T-helper 17 cell (primary cell): ENCODE measurements around the gene MYMX. TPM values are rescaled to one million over a fixed set of nuclear protein-coding genes. Genes with fewer than 3 reads are reported as not detected.
A peak's percentile ranks its signal among the peaks of the same experiment; 100 is the strongest.

Experiments
- ATAC-seq: fragments of 150-1000 bp; cut with Tn5 transposase; 2 replicates; pipeline ENCODE4 v1.10.0; 2021; ENCODE audit warnings: mild to moderate bottlenecking, moderate library complexity
- DNase-seq, 3 donors: peaks; one replicate each; pipeline versions ENCODE4 v3.0.0 to v3.0.0-alpha.2; 2020 to 2021
- H3K9me3 ChIP-seq: one replicate; pipeline ENCODE4 v1.7.0; 2013; ENCODE audit warnings: low read length, mild to moderate bottlenecking; ENCODE audit not compliant: control insufficient read depth, poor library complexity, severe bottlenecking
- H3K27ac Mint-ChIP-seq: one replicate; pipeline ENCODE4 v1.8.0; 2022; ENCODE audit warnings: mild to moderate bottlenecking, moderate library complexity, mixed read lengths
- H3K27me3 Mint-ChIP-seq: one replicate; pipeline ENCODE4 v1.8.0; 2022; ENCODE audit warnings: mixed read lengths
- H3K36me3 Mint-ChIP-seq: one replicate; pipeline ENCODE4 v1.8.0; 2022; ENCODE audit warnings: low read depth, mixed read lengths
- H3K4me1 Mint-ChIP-seq: one replicate; pipeline ENCODE4 v1.8.0; 2022; ENCODE audit warnings: mild to moderate bottlenecking, mixed read lengths
- H3K4me3 Mint-ChIP-seq: one replicate; pipeline ENCODE4 v1.8.0; 2022; ENCODE audit warnings: mild to moderate bottlenecking, moderate library complexity, mixed read lengths
- total RNA-seq, 4 donors: library from RNA in 2 of 4; stranded (reverse) in 2 of 4; gene quantifications; one replicate each; pipeline ENCODE4 v1.2.3 and lab custom pipeline; 2022 to 2026

The MYMX gene
- total RNA-seq, 2 donors from 2014 or later, result not detected

GRCh38 chr6:44265007-44265721 lies 48.4 kb downstream of the MYMX start, which contains the start of gene NFKBIE:
NFKBIE (minus strand) TSS chr6:44265551; CDS start chr6:44265346, 205 bp downstream.
- peak within 1 kb of the TSS; percentile 98 for H3K4me3 Mint-ChIP-seq
- peaks cover 20% of the 10 kb centered on the region for H3K27me3 Mint-ChIP-seq
- peak within 1 kb of the TSS; percentile 99 for H3K27ac Mint-ChIP-seq
- DNase-seq (peak; percentile 94 to 98 (median 97)), ATAC-seq (peak; percentile 79)
- no peaks in the 10 kb centered on the region for H3K9me3 ChIP-seq
- H3K4me1 Mint-ChIP-seq, result peaks cover 45% of the 10 kb centered on the region
- peaks cover 6% of the 10 kb centered on the region for H3K36me3 Mint-ChIP-seq

GRCh38 chr6:44265722-44266233 lies 49.1 kb downstream of the MYMX start:
- H3K36me3 Mint-ChIP-seq, result peaks cover 4% of the 10 kb centered on the region
- peak overlapping the region; percentile 98 for H3K4me3 Mint-ChIP-seq
- no peak for DNase-seq
- no peak for ATAC-seq
- peaks cover 20% of the 10 kb centered on the region for H3K27me3 Mint-ChIP-seq
- H3K9me3 ChIP-seq, result no peaks in the 10 kb centered on the region
- H3K27ac Mint-ChIP-seq, result peak overlapping the region; percentile 99
- peaks cover 44% of the 10 kb centered on the region for H3K4me1 Mint-ChIP-seq

GRCh38 chr6:44266347-44266746 lies 49.6 kb downstream of the MYMX start:
- DNase-seq, result no peak

GRCh38 chr6:44267252-44267651 lies 50.5 kb downstream of the MYMX start:
- no peaks in the 10 kb centered on the region for H3K36me3 Mint-ChIP-seq
- H3K9me3 ChIP-seq, result no peaks in the 10 kb centered on the region
- H3K27ac Mint-ChIP-seq, result peak overlapping the region; percentile 99
- H3K4me1 Mint-ChIP-seq, result peaks cover 46% of the 10 kb centered on the region
- DNase-seq, result no peak
- peaks cover 31% of the 10 kb centered on the region for H3K27me3 Mint-ChIP-seq
- H3K4me3 Mint-ChIP-seq, result no peak overlapping the region
- ATAC-seq, result no peak

More at GRCh38 chr6:44266347-44266746, 49.6 kb downstream of the MYMX start:
- Mint-ChIP-seq H3K27ac (peak overlapping the region; percentile 99), H3K27me3 (peaks cover 22% of the 10 kb centered on the region), H3K4me1 (peaks cover 44% of the 10 kb centered on the region), H3K36me3 (no peaks in the 10 kb centered on the region), H3K4me3 (peak overlapping the region; percentile 9)
- no peaks in the 10 kb centered on the region for H3K9me3 ChIP-seq
- no peak for ATAC-seq

Other genes with a start within 250 kb of the MYMX start
- gene MRPL14, start 89.5 kb upstream of the MYMX start, total RNA-seq, result 10 to 100 TPM; 13.2 to 13.7 TPM
- 10 to 100 TPM; 25.6 to 27.1 TPM for gene TMEM63B, start 89.4 kb upstream of the MYMX start, total RNA-seq
- gene CAPN11, start 58.1 kb upstream of the MYMX start, total RNA-seq, result 1 to 10 TPM in 1 of 2 donors, under 1 TPM in 1; 0.26 to 1.0 TPM
- gene SLC29A1, start 6.7 kb downstream of the MYMX start, total RNA-seq, result 1 to 10 TPM; 1.4 to 3.4 TPM
- 100 to 1,000 TPM; 454 to 478 TPM for gene HSP90AB1, start 30.2 kb downstream of the MYMX start, total RNA-seq
- 10 to 100 TPM; 14.7 to 15.2 TPM for gene SLC35B2, start 40.6 kb downstream of the MYMX start, total RNA-seq
- gene NFKBIE, start 48.6 kb downstream of the MYMX start, total RNA-seq, result 10 to 100 TPM; 59.2 to 62.8 TPM
- not detected for gene TMEM151B, start 53.5 kb downstream of the MYMX start, total RNA-seq
- gene AARS2, start 96.4 kb downstream of the MYMX start, total RNA-seq, result 10 to 100 TPM; 13.1 to 14.8 TPM
- gene SPATS1, start 125.7 kb downstream of the MYMX start, total RNA-seq, result not detected
- gene CDC5L, start 170.8 kb downstream of the MYMX start, total RNA-seq, result 10 to 100 TPM; 17.8 to 24.7 TPM